GM12875 (cell line): ENCODE results near the gene HS6ST3.

ENCODE experiments used
- H3K4me3 ChIP-seq: one replicate; pipeline ENCODE4 v1.5.1; 2011; ENCODE audit warnings: low read depth, low read length, control low read depth
- CTCF ChIP-seq: IDR thresholded peaks from 2 replicates; pipeline ENCODE4 v1.5.1; 2011; ENCODE audit warnings: low read depth, mild to moderate bottlenecking, control low read depth, inconsistent platforms, low read length, moderate library complexity, borderline replicate concordance; ENCODE audit not compliant: insufficient read depth

The HS6ST3 gene

GRCh38 chr13:96273196-96273595 lies 183.3 kb downstream of the HS6ST3 start:
- no peak for TF ChIP-seq CTCF
- H3K4me3 ChIP-seq: no peak overlapping the region

- TF ChIP-seq CTCF: no peak
- H3K4me3 ChIP-seq: no peak overlapping the region
Observed at GRCh38 chr13:96274046-96274445, 184.1 kb downstream of the HS6ST3 start.

GRCh38 chr13:96279904-96280303 lies 190.0 kb downstream of the HS6ST3 start:
- TF ChIP-seq CTCF: no peak
- H3K4me3 ChIP-seq: no peak overlapping the region

GRCh38 chr13:96284971-96285370 lies 195.1 kb downstream of the HS6ST3 start:
- no peak for TF ChIP-seq CTCF
- H3K4me3 ChIP-seq: no peak overlapping the region

- no peak overlapping the region for H3K4me3 ChIP-seq
- TF ChIP-seq CTCF: no peak
Observed at GRCh38 chr13:96285729-96286128, 195.8 kb downstream of the HS6ST3 start.

- no peak for TF ChIP-seq CTCF
- no peak overlapping the region for H3K4me3 ChIP-seq
Observed at GRCh38 chr13:96294930-96295881, 205.3 kb downstream of the HS6ST3 start.

- no peak overlapping the region for H3K4me3 ChIP-seq
- TF ChIP-seq CTCF: no peak
Observed at GRCh38 chr13:96297360-96297759, 207.5 kb downstream of the HS6ST3 start.
